Measurements from ENCODE around the gene PDZRN4.
"Not testable (repeated sequence)": the region's sequence is repeated elsewhere in the genome, so short reads cannot be mapped to it uniquely, and the experiment has no call there.

Gene PDZRN4

DNA sequence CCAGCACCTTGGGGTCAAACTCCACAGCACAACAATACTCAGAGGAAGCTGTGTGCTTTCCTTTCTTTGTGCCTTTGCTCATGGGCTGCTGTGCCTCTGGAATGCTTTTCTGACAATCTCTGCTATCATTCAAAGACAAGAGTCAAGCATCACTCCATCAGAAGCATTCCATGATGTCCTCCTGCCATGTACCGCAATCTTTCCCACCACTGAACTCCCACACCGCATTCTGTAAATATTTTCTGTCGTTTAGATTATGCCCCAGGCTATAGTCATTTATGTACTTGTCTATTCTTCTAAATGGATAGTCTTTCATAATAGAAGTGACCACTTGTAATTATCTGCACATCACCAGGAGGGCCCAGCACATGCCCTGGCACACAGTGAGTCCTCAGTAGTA lies 327.8 kb downstream of the PDZRN4 start:
- DNase-seq = no peak

DNA sequence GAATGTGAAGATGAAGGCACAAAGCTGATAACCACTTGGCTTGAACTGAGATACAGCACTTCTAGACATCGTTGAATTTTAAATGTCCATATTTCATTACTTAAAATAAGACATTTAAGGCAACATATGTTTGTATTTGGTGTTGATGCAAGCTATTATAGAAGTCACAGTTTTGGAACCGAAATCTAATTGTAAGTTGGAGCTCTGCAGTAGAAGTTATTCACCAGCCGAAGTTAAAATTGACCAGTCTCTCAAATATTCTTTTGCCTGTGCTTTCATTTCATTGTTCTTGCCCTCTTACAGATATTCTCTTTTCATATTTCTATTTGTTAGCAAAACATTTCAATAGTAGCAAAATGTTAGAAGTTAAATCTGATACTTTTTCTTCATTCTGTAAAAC lies 332.7 kb downstream of the PDZRN4 start:
- DNase-seq = no peak

GRCh38 chr12:41521872-41522379 lies 333.8 kb downstream of the PDZRN4 start:
- peak; percentile 7 to 66 for DNase-seq

- no peak for DNase-seq
Measured at GRCh38 chr12:41527062-41527461, 338.9 kb downstream of the PDZRN4 start.

DNA sequence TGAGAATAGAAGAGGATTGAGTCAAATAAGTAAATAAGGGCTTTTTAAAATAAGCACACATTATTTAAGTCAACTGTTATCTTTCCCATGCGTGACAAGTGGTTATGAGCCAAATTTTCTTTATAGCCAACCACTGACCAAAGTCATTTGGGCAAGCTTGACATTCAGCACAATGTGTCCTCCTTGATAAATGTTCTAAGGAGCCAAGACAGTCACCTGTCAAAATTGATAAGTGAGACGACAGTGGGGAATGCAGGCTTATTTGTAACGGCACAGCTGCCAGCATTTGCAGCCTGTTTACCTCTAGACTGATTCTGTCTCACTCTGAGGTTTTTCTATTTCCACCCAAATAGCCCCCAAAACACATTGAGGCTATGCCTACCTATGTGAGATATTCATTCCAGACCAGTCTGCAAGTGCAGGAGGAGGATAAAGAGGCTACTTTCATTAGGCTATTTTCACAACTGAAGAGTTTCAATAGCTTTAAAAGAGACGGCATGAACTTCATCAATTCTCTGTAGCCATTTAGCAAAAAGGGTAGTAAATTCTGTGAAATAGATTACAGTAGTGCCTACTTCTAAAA lies 339.5 kb downstream of the PDZRN4 start:
- no peak for DNase-seq

- no peak for DNase-seq
Measured at GRCh38 chr12:41528874-41529273, 340.8 kb downstream of the PDZRN4 start.

DNA sequence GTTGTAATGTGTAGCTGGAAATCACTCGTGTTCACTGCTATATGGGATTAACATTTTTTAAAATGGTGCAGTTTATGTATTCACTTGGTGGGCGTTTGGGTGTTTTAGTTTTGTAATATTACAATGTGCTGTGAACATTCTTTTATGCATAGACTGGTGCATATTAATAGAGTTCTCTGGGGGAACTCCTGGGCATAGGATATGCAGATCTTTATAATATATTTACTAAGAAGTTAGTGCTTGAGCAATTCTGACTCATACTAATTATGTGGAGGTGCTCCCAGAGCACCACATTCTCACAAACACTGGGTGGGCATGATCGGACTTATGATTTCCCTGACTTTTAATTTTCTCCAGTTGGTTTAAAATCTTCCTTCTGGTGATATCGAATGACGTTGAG lies 342.3 kb downstream of the PDZRN4 start:
- no peak for DNase-seq

DNA sequence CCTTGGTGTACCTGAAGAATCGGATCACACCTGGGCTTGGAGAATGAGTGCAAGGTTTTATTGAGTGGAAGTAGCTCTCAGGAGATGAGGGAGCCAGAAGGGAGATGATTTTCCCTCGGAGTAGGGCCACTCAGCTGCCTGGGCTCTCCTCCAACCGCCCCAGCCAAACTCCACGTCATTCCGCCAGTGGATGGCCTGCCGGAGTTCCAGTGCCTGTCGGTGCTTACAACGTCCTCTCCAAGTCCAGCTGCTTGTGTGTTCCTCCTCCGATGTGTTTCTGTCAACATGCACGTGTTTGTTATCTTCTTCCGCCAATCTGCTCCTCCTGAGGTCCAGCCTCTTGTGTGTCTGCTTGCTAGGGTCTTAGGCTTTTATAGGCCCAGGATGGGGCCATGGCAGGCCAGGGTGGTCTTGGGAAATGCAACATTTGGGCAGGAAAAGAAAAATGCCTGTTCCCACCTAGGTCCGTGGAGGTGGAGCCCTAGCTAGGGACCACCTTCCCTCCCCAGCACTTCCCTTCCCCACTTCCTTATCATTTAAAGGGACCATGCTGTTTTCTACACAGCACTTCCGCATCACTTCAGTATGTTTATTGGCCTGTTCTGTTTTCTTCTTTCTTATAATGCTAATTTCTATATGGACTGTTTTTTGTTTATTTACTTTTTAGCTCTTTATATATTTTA lies 343.2 kb downstream of the PDZRN4 start:
- peak; percentile 26 to 74 for DNase-seq

DNA sequence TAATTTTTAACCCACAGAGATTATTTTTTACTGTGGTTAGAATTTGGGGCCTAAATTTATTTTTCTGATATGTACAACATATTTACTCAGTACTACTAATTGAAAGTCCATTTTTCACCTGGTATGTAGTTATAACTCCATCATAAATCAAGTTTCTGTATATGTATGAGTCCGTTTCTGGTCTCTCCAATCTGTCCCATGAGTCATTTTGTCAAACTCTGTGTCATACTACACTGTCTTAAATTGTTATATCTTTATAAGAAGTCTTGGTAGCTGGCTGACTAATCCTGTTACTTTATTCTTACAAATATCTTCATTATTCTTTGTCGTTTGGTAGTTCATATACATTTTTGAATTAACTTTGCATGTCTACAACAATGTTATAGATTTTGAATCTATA lies 344.0 kb downstream of the PDZRN4 start:
- no peak for DNase-seq

DNA sequence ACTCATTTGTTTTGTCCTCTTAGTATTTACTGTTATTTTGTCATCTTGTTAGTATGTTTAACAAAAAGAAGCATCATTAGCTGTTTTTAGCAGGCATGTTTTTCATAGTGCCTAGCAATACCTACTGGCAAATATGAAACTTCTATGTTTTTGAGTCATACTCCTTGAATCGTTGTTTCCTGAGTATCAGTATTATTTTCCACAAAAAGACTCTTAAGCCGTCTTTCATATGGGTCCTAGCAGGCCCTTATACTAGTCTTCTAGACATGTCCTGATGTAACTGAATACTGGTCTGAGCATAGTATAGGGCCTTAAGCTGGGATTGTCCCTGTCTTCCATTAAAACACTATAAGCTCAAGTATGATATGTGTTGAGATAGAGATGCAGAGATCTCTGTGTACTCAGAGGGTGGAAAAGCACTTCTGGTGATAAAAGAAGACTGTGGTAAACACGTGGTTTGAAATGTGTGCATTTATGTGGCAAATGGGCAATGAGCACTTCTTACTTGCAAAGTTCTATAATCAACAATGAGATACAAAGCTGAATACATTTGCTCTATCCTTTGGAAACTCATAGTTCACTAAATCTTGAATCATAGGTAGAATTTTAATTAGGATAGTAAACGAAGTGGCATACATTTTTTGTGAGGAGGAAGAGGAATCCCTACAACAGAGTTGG lies 348.8 kb downstream of the PDZRN4 start:
- DNase-seq = no peak

DNA sequence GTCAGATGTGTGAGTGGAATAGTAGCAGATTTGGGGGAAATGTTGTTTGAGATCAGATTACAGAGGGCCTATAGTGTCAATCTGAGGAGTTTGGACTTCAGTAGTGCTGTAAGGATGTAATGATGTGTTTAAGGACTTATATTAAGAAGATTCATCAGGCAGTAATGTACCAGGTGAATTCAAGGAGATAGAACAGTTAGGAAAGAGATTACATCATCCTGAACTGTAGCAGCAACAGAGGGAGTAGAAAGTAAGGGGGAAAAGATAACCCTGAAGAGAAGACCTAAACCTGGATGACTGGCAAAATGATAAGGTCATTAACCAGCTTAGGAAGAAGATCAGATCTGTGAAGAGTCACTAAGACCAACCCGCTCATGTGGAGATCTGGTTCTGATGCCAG lies 349.4 kb downstream of the PDZRN4 start:
- no peak for DNase-seq

GRCh38 chr12:41545761-41546160 lies 357.6 kb downstream of the PDZRN4 start:
- no peak for DNase-seq

- DNase-seq = not testable (repeated sequence)
Measured at GRCh38 chr12:41547071-41547470, 359.0 kb downstream of the PDZRN4 start.

- DNase-seq = no peak
Measured at GRCh38 chr12:41548926-41549325, 360.8 kb downstream of the PDZRN4 start.

DNA sequence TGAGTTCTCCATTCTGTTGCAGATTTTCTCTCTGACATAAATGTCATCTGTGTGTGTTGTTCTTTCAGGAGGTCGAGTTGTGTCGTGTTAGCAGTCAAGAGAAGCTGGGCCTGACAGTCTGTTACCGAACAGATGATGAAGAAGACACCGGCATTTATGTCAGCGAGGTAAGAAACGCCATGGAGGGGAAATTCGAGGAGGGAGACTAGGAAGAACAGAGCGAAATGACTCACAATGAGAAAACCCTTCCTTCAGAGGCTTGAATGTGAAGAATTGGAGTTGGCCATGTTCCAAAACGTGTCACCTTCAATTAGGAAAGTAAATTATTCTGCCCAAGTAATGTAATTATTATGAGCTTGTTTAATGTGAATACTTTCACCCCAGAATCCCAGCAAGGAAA lies 364.5 kb downstream of the PDZRN4 start:
- DNase-seq = no peak

DNA sequence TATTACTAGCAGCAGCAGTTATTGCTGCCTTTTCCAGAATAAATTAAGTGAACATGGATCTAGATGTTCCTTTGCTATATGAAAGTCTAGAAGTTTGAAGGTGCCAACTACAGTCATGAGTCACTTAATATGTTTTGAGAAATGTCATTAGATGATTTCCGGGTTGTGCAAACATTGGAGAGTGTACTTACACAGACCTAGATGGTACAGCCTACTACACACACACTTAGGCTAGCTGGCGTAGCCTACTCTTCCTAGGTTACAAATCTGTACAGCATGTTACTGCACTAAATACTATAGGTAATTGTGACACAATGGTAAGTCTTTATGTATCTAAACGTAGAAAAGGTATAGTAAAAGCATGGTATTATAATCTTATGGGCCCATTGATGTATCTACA lies 368.1 kb downstream of the PDZRN4 start:
- no peak for DNase-seq

DNA sequence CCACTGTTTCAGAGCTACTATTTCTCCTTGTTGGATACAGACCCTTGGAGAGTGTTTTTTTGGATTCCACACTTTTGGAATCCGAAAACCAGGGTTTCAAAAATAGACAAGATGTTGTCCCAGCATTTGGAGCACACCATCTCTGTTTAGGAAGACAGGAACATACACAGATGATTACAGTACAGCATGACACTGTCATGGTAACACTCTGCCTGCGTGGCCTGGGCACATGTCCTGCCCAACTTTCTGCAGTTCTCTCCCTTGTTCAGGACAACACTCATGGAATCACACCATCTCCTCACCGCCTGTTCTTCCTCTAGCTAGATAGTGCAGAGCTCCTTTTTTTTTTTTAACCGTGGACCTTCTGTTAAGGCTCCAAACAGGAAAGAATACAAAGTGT lies 369.2 kb downstream of the PDZRN4 start:
- no peak for DNase-seq

DNA sequence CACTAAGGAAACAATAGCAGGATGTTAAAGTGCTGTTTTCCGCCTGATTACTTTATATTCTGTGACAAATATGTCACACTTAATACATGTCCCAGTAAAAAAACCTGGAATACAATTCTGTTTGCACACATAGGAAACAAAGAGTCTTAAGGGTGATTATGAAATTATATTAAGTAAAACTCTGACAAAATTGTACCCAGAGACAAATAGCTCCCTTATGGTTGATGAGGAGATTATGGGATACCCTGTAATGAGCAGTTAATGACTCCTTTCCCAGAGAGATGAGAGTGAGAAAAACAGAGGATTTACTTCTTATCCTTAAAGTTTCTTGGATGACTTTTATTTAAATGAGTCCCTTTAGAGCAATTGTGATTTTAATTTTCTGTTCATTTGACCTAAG lies 370.6 kb downstream of the PDZRN4 start:
- DNase-seq = no peak

GRCh38 chr12:41563051-41563450 lies 374.9 kb downstream of the PDZRN4 start:
- no peak for DNase-seq

DNA sequence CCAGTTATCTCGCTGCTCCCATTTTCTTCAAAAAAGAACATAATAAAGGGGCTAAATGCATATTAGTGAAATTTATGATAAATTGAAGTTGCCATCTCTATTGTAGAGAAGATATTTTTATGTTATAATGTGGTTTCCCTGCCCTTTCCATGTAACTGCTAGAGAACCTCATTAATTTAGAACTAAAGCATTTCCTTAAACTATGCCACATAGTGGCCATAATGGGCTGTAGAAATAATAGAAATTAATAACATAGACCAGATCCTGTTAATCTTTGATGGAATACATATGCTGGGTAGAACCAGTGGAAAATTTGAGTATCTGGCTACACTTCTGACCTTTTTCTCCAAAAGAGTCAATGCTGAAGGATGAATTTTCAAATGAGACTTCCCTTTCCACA lies 376.7 kb downstream of the PDZRN4 start:
- DNase-seq = no peak

- no peak for DNase-seq
Measured at GRCh38 chr12:41566703-41567102, 378.6 kb downstream of the PDZRN4 start.

- DNase-seq = no peak
Measured at GRCh38 chr12:41573445-41573844, 385.3 kb downstream of the PDZRN4 start.

GRCh38 chr12:41576925-41577324 lies 388.8 kb downstream of the PDZRN4 start:
- no peak for DNase-seq

DNA sequence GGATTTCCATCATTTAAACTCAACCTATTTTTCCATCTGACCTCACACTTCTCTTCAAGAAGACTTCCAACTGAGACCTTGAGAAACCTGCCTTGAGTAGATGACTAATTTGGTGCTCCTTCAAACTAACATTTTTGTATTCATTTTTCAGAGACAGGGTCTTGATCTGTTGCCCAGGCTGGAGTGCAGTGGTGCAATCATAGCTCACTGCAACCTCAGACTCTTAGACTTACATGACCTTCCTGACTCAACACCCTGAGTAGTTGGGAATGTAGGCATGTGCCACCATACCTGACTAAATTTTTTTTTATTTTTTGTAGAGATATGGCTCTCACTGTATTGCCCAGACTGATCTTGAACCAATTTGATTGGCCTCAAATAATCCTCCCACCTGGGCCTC lies 389.9 kb downstream of the PDZRN4 start:
- DNase-seq = no peak
